ENCODE measurements around the gene LCN1.

The LCN1 gene

GRCh38 chr9:135568026-135568425 lies 46.8 kb downstream of the LCN1 start:
- Histone ChIP-seq H3K4me3 (ENCODE audit: low read length) (no peak overlapping the region), H3K9ac (ENCODE audit: low read depth, low read length) (no peak overlapping the region), H3K27me3 (ENCODE audit: insufficient read depth, low read length) (no peaks in the 10 kb centered on the region), H3K27ac (ENCODE audit: low read depth, low read length) (no peak overlapping the region), H3K36me3 (ENCODE audit: insufficient read depth, low read length) (no peaks in the 10 kb centered on the region), H3K9me3 (ENCODE audit: insufficient read depth, low read depth, low read length) (peaks cover 11% of the 10 kb centered on the region), H3K4me1 (ENCODE audit: insufficient read depth, low read length) (no peaks in the 10 kb centered on the region)
- 86% methylated on average over 6 of the region's 6 CpGs for WGBS

GRCh38 chr9:135570456-135570855 lies 49.2 kb downstream of the LCN1 start:
- H3K27me3 ChIP-seq (ENCODE audit: insufficient read depth, low read length), result no peaks in the 10 kb centered on the region
- H3K9me3 ChIP-seq (ENCODE audit: insufficient read depth, low read depth, low read length), result peaks cover 11% of the 10 kb centered on the region
- H3K36me3 ChIP-seq (ENCODE audit: insufficient read depth, low read length), result no peaks in the 10 kb centered on the region
- H3K4me3 ChIP-seq (ENCODE audit: low read length), result no peak overlapping the region
- 52% methylated on average over 3 of the region's 3 CpGs for WGBS
- H3K27ac ChIP-seq (ENCODE audit: low read depth, low read length), result no peak overlapping the region
- no peaks in the 10 kb centered on the region for H3K4me1 ChIP-seq (ENCODE audit: insufficient read depth, low read length)
- no peak overlapping the region for H3K9ac ChIP-seq (ENCODE audit: low read depth, low read length)

- peaks cover 11% of the 10 kb centered on the region for H3K9me3 ChIP-seq (ENCODE audit: insufficient read depth, low read depth, low read length)
- 91% methylated on average over 2 of the region's 2 CpGs for WGBS
Observed at GRCh38 chr9:135572233-135572632, 51.0 kb downstream of the LCN1 start.

GRCh38 chr9:135573124-135573523 lies 51.9 kb downstream of the LCN1 start:
- peaks cover 11% of the 10 kb centered on the region for H3K9me3 ChIP-seq (ENCODE audit: insufficient read depth, low read depth, low read length)
- no peak overlapping the region for H3K9ac ChIP-seq (ENCODE audit: low read depth, low read length)
- H3K4me3 ChIP-seq (ENCODE audit: low read length), result no peak overlapping the region
- H3K4me1 ChIP-seq (ENCODE audit: insufficient read depth, low read length), result no peaks in the 10 kb centered on the region
- WGBS, result 88% methylated on average over 1 of the region's 1 CpG
- H3K27me3 ChIP-seq (ENCODE audit: insufficient read depth, low read length), result no peaks in the 10 kb centered on the region
- H3K27ac ChIP-seq (ENCODE audit: low read depth, low read length), result no peak overlapping the region
- no peaks in the 10 kb centered on the region for H3K36me3 ChIP-seq (ENCODE audit: insufficient read depth, low read length)

More at GRCh38 chr9:135572233-135572632, 51.0 kb downstream of the LCN1 start:
- Histone ChIP-seq H3K4me3 (ENCODE audit: low read length) (no peak overlapping the region), H3K27ac (ENCODE audit: low read depth, low read length) (no peak overlapping the region), H3K4me1 (ENCODE audit: insufficient read depth, low read length) (no peaks in the 10 kb centered on the region), H3K27me3 (ENCODE audit: insufficient read depth, low read length) (no peaks in the 10 kb centered on the region), H3K36me3 (ENCODE audit: insufficient read depth, low read length) (no peaks in the 10 kb centered on the region), H3K9ac (ENCODE audit: low read depth, low read length) (no peak overlapping the region)

GRCh38 chr9:135574331-135574730 lies 53.1 kb downstream of the LCN1 start:
- H3K27me3 ChIP-seq (ENCODE audit: insufficient read depth, low read length), result no peaks in the 10 kb centered on the region
- peaks cover 7% of the 10 kb centered on the region; the same call in 1 of the 2 replicates for H3K9me3 ChIP-seq (ENCODE audit: insufficient read depth, low read depth, low read length)
- H3K27ac ChIP-seq (ENCODE audit: low read depth, low read length), result no peak overlapping the region
- no peak overlapping the region for H3K9ac ChIP-seq (ENCODE audit: low read depth, low read length)
- H3K36me3 ChIP-seq (ENCODE audit: insufficient read depth, low read length), result no peaks in the 10 kb centered on the region
- no peaks in the 10 kb centered on the region for H3K4me1 ChIP-seq (ENCODE audit: insufficient read depth, low read length)
- 90% methylated on average over 14 of the region's 14 CpGs for WGBS
- H3K4me3 ChIP-seq (ENCODE audit: low read length), result no peak overlapping the region

- H3K36me3 ChIP-seq (ENCODE audit: insufficient read depth, low read length), result no peaks in the 10 kb centered on the region
- H3K27me3 ChIP-seq (ENCODE audit: insufficient read depth, low read length), result no peaks in the 10 kb centered on the region
- no peak overlapping the region for H3K9ac ChIP-seq (ENCODE audit: low read depth, low read length)
- 94% methylated on average over 14 of the region's 15 CpGs for WGBS
- H3K4me3 ChIP-seq (ENCODE audit: low read length), result no peak overlapping the region
- H3K4me1 ChIP-seq (ENCODE audit: insufficient read depth, low read length), result no peaks in the 10 kb centered on the region
- no peak overlapping the region for H3K27ac ChIP-seq (ENCODE audit: low read depth, low read length)
- H3K9me3 ChIP-seq (ENCODE audit: insufficient read depth, low read depth, low read length), result 0 out of 2 replicates have a peak, but pooled peaks cover under 1% of the 10 kb centered on the region
Observed at GRCh38 chr9:135574943-135575342, 53.7 kb downstream of the LCN1 start.
